HG02938 (cell line): Measurements from ENCODE around the gene TMEM42.
A peak's percentile ranks its signal among the peaks of the same experiment; 100 is the strongest.
"Not testable (repeated sequence)": the region's sequence is repeated elsewhere in the genome, so short reads cannot be mapped to it uniquely, and the experiment has no call there.

Experiments
- ATAC-seq: cut with Tn5 transposase; IDR thresholded peaks from one replicate; pipeline ENCODE4 v1.9.1; 2021; ENCODE audit warnings: mild to moderate bottlenecking, moderate library complexity; ENCODE audit not compliant: unreplicated experiment

Gene TMEM42

GRCh38 chr3:44861412-44862225 lies at the start of gene TMEM42:
TMEM42 (plus strand) TSS chr3:44861912; CDS start chr3:44861925, 13 bp downstream.
- ATAC-seq: peak; percentile 85

- no peak for ATAC-seq
These were observed 47.0 kb upstream of the TMEM42 start for GRCh38 chr3:44814751-44815150.

GRCh38 chr3:44816334-44816733 lies 45.4 kb upstream of the TMEM42 start:
- ATAC-seq: not testable (repeated sequence)

GRCh38 chr3:44821206-44821605 lies 40.5 kb upstream of the TMEM42 start:
- ATAC-seq: not testable (repeated sequence)

GRCh38 chr3:44825264-44825925 lies 36.3 kb upstream of the TMEM42 start:
- no peak for ATAC-seq

- ATAC-seq: no peak
These were observed 34.5 kb upstream of the TMEM42 start for GRCh38 chr3:44827196-44827595.

- no peak for ATAC-seq
These were observed 30.5 kb upstream of the TMEM42 start for GRCh38 chr3:44831232-44831631.

- ATAC-seq: no peak
These were observed 29.7 kb upstream of the TMEM42 start for GRCh38 chr3:44832032-44832431.

GRCh38 chr3:44832965-44833364 lies 28.7 kb upstream of the TMEM42 start:
- no peak for ATAC-seq

- no peak for ATAC-seq
These were observed 28.3 kb upstream of the TMEM42 start for GRCh38 chr3:44833394-44833793.

GRCh38 chr3:44835684-44836083 lies 26.0 kb upstream of the TMEM42 start:
- ATAC-seq: no peak

- ATAC-seq: no peak
These were observed 19.3 kb upstream of the TMEM42 start for GRCh38 chr3:44842376-44842775.

- no peak for ATAC-seq
These were observed 15.9 kb upstream of the TMEM42 start for GRCh38 chr3:44845528-44846520.

- ATAC-seq: no peak
These were observed 13.1 kb upstream of the TMEM42 start for GRCh38 chr3:44848634-44849033.

- ATAC-seq: not testable (repeated sequence)
These were observed 5.0 kb upstream of the TMEM42 start for GRCh38 chr3:44856663-44857062.

GRCh38 chr3:44860117-44860516 lies 1.6 kb upstream of the TMEM42 start:
- ATAC-seq: no peak

- ATAC-seq: peak; percentile 15
These were observed 520 bp downstream of the TMEM42 start for GRCh38 chr3:44862226-44862637.

- ATAC-seq: no peak
These were observed 3.7 kb downstream of the TMEM42 start for GRCh38 chr3:44865272-44866035.

GRCh38 chr3:44867421-44868111 lies 5.9 kb downstream of the TMEM42 start:
- ATAC-seq: no peak
